ENCODE results near the gene FBXO38.

GRCh38 chr5:148416921-148417320 lies 33.2 kb downstream of the FBXO38 start:
- TF ChIP-seq CTCF (IDR thresholded peaks at IDR 0.05) = no peak
- TF ChIP-seq POLR2A (IDR thresholded peaks at IDR 0.05) = no peak
